PC-9 (cell line): Measurements from ENCODE around the gene GADD45G. TPM values are rescaled to one million over a fixed set of nuclear protein-coding genes. Genes with fewer than 3 reads are reported as not detected.

ENCODE experiments used
- BruUV-seq: library from RNA; stranded (reverse); fragments of 400-500 nt; replicated peaks from 2 replicates; lab custom pipeline; 2021; lab: Mats Ljungman, UMichigan
- CTCF ChIA-PET: fragments of 300-600 bp; sonication (Branson Sonifier 250); formaldehyde crosslinking; loops from one replicate; lab custom pipeline; 2022; ENCODE audit warnings: antibody characterized with exemption; lab: Charles Lee
- POLR2A ChIA-PET: fragments of 300-600 bp; sonication (Branson Sonifier 250); formaldehyde crosslinking; loops from one replicate; lab custom pipeline; 2022; ENCODE audit warnings: antibody characterized with exemption; ENCODE audit not compliant: unreplicated experiment; lab: Charles Lee
- DNase-seq, 2 experiments: peaks; one replicate each; pipeline versions ENCODE4 v3.0.0 to v3.0.0-alpha.2; 2015 to 2022; ENCODE audit warnings: mixed read lengths in 1 of 2
- H2AFZ ChIP-seq: fragments of 200-600 bp; sonication (generic); 2 replicates; pipeline ENCODE4 v1.8.1; 2017; ENCODE audit warnings: antibody characterized with exemption
- H3F3A ChIP-seq: fragments of 200-600 bp; sonication (generic); 2 replicates; pipeline ENCODE4 v1.8.1; 2017; ENCODE audit warnings: antibody characterized with exemption, mild to moderate bottlenecking, low read depth; ENCODE audit not compliant: insufficient read depth
- H3K27ac ChIP-seq: fragments of 200-600 bp; sonication (generic); 2 replicates; pipeline ENCODE4 v1.6.1; 2016; ENCODE audit warnings: mixed run types
- H3K27me3 ChIP-seq: fragments of 200-600 bp; sonication (generic); 2 replicates; pipeline ENCODE4 v1.6.1; 2016; ENCODE audit warnings: low read depth, mixed run types; ENCODE audit not compliant: insufficient read depth
- H3K36me3 ChIP-seq: fragments of 200-600 bp; sonication (generic); 2 replicates; pipeline ENCODE4 v1.6.1; 2016; ENCODE audit warnings: low read depth, mixed run types
- H3K4me1 ChIP-seq: fragments of 200-600 bp; sonication (generic); replicated peaks from 2 replicates; pipeline ENCODE4 v1.6.1; 2016; ENCODE audit warnings: mixed run types; ENCODE audit not compliant: insufficient read depth
- H3K4me2 ChIP-seq: fragments of 200-600 bp; sonication (generic); 2 replicates; pipeline ENCODE4 v1.6.1; 2017; ENCODE audit warnings: mixed run types
- H3K4me3 ChIP-seq: fragments of 200-600 bp; sonication (generic); 2 replicates; pipeline ENCODE4 v1.6.1; 2016; ENCODE audit warnings: mixed run types
- H3K79me2 ChIP-seq: fragments of 200-600 bp; sonication (generic); 2 replicates; pipeline ENCODE4 v1.6.1; 2017; ENCODE audit warnings: low read depth, mixed run types
- H3K9me2 ChIP-seq: fragments of 200-600 bp; sonication (generic); 2 replicates; pipeline ENCODE4 v1.8.1; 2017; ENCODE audit warnings: mild to moderate bottlenecking; ENCODE audit not compliant: insufficient read depth
- H3K9me3 ChIP-seq: fragments of 200-600 bp; sonication (generic); 2 replicates; pipeline ENCODE4 v1.8.1; 2016; ENCODE audit warnings: low read depth; ENCODE audit not compliant: insufficient read depth
- H4K20me1 ChIP-seq: fragments of 200-600 bp; sonication (generic); 2 replicates; pipeline ENCODE4 v1.8.1; 2017; ENCODE audit not compliant: insufficient read depth
- EZH2 ChIP-seq: fragments of 200-600 bp; sonication (generic); IDR thresholded peaks from 2 replicates; pipeline ENCODE4 v1.8.0; 2017; ENCODE audit warnings: antibody characterized with exemption, low read depth
- intact Hi-C: fragments of 100-400 bp; cut with micrococcal nuclease; formaldehyde crosslinking; loops from one replicate; pipeline ENCODE4 v1.10.0; 2022; ENCODE audit not compliant: unreplicated experiment
- total RNA-seq: library from RNA; stranded (reverse); gene quantifications from 2 replicates; pipeline ENCODE4 v1.2.3, GENCODE V29; 2021
- TF ChIP-seq, protein P1 (sequence below): fragments of 200-600 bp; sonication (generic); conservative IDR thresholded peaks from 2 replicates; pipeline ENCODE4 v1.6.1; 2017; ENCODE audit warnings: mixed run types, antibody characterized with exemption, mild to moderate bottlenecking, moderate library complexity

The GADD45G gene
- total RNA-seq, 1 experiment from 2014 or later: 2.4 TPM

DNA sequence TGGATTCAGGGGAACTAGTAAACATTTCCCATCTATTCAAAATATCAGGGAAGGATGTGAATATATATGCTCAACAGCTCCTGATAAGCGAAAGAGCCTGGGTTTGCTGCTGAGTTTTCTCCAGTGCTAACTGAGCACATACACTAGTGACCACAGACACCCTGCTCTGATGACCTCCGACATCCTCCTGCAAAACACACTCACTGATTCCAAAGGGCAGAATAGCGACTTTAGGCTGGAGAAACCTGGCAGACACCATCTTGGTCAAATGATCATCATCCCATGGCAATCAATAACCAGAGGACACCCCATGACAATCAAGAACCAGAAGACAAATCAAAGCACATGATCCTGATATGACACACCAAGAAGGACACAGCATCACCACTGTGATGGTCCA, 9.2 kb upstream of the GADD45G start:
- no peaks in the 10 kb centered on the region for H3K9me3 ChIP-seq
- ChIA-PET CTCF (no interaction called here), POLR2A (no interaction called here)
- TF ChIP-seq EZH2: no peak
- TF ChIP-seq, protein P1, sequence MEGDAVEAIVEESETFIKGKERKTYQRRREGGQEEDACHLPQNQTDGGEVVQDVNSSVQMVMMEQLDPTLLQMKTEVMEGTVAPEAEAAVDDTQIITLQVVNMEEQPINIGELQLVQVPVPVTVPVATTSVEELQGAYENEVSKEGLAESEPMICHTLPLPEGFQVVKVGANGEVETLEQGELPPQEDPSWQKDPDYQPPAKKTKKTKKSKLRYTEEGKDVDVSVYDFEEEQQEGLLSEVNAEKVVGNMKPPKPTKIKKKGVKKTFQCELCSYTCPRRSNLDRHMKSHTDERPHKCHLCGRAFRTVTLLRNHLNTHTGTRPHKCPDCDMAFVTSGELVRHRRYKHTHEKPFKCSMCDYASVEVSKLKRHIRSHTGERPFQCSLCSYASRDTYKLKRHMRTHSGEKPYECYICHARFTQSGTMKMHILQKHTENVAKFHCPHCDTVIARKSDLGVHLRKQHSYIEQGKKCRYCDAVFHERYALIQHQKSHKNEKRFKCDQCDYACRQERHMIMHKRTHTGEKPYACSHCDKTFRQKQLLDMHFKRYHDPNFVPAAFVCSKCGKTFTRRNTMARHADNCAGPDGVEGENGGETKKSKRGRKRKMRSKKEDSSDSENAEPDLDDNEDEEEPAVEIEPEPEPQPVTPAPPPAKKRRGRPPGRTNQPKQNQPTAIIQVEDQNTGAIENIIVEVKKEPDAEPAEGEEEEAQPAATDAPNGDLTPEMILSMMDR: no peak
- no peaks in the 10 kb centered on the region for H3K9me2 ChIP-seq
- no peaks in the 10 kb centered on the region for H3K4me1 ChIP-seq
- no peaks in the 10 kb centered on the region for H3K79me2 ChIP-seq
- H3K27me3 ChIP-seq: peaks cover 98% of the 10 kb centered on the region
- no peak overlapping the region for H3K4me3 ChIP-seq
- no peaks in the 10 kb centered on the region for H3K36me3 ChIP-seq
- H3F3A ChIP-seq: no peaks in the 10 kb centered on the region
- no TSS peak for BruUV-seq
- H3K4me2 ChIP-seq: no peak overlapping the region
- H4K20me1 ChIP-seq: no peaks in the 10 kb centered on the region; the same call in 1 of the 2 replicates
- H2AFZ ChIP-seq: no peak overlapping the region
- DNase-seq: no peak
- no peak overlapping the region for H3K27ac ChIP-seq
- intact Hi-C loops: loop anchor here (5.0 kb wide), 1 partner anchor 1643 kb away; no protein-coding TSS in a partner anchor

DNA sequence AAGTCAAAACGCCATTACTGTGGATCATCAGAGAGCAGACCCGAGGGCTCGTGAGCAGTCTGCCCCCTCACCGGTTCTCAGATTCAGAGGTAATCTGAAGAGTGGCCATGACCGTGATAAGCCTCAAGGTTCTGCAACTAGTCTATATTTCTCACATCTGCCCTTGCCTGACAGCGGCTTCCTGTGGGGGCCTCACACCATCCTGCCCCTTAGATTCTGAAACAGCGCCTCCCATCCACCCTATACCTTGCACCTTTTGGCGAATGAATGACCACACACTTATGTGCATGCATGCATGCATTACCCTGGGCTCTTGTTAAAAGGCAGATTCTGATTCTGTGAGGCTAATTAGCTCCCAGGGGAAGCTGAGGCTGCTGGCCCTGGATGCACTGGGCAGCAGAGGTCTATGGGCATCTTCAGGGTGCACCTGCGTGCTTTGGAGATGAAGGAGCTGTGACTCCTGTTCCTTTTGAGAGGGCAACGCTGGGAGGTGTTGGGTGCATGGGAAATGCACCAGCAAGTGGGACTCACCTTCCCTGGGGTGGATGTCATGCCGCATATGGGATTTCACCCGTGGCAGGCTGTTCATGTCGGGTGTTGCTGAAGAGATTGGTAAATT, 7.8 kb upstream of the GADD45G start:
- no peak overlapping the region for H3K4me2 ChIP-seq
- ChIA-PET CTCF (interaction anchor here (1.8 kb wide), 1 partner anchor 505 kb away, joined by 12 read pairs; no protein-coding TSS in a partner anchor), POLR2A (no interaction called here)
- peaks cover 96% of the 10 kb centered on the region for H3K27me3 ChIP-seq
- no peaks in the 10 kb centered on the region for H3F3A ChIP-seq
- no peak for DNase-seq
- H3K4me1 ChIP-seq: no peaks in the 10 kb centered on the region
- no peaks in the 10 kb centered on the region for H3K36me3 ChIP-seq
- no peaks in the 10 kb centered on the region for H3K9me2 ChIP-seq
- no peak overlapping the region for H2AFZ ChIP-seq
- intact Hi-C loops: loop anchor here (5.0 kb wide), 1 partner anchor 1645 kb away; no protein-coding TSS in a partner anchor
- H3K9me3 ChIP-seq: no peaks in the 10 kb centered on the region
- H3K4me3 ChIP-seq: no peak overlapping the region
- no peak for TF ChIP-seq EZH2
- TF ChIP-seq, protein P1: no peak
- H3K27ac ChIP-seq: no peak overlapping the region
- BruUV-seq: no TSS peak
- no peaks in the 10 kb centered on the region for H3K79me2 ChIP-seq
- no peaks in the 10 kb centered on the region; the same call in 1 of the 2 replicates for H4K20me1 ChIP-seq

DNA sequence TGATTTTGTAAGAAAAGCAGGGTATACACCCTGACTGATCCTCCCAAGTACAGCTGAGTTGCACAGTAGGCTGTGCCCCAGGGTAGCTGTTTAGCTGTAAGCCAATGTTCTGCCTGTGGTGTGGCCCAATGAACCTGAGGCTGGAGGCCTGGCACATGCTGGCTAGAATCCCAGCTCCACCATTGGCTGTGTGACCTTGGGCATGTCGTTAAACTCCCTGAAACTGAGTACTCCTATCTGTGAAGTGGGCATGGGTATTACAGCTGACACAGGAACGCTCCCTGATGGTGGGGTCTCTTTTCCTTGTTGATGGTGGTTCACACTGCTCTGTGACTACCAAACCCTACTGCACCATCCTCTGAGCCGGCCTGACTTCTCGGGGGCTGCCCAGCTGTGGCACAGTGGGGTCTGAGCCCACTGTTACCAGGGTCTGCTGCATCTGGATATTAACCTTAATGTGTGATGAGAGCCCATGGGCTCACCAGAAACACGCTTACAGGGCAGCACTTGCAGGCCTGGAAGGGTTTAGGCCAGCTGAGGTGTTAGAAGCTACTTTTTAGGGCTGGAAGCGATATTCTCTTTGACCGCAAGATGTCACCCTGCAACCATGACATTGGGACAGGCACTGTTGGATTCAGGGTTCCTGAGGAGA, 7.0 kb upstream of the GADD45G start:
- POLR2A ChIA-PET: no interaction called here
- H3K36me3 ChIP-seq: no peaks in the 10 kb centered on the region
- BruUV-seq: no TSS peak

More for the DNA sequence above, 7.0 kb upstream of the GADD45G start:
- intact Hi-C loops: loop anchor here (1.0 to 5.0 kb wide), 4 partner anchors 504 to 1646 kb away; no protein-coding TSS in a partner anchor
- H3K4me3 ChIP-seq: no peak overlapping the region
- no peaks in the 10 kb centered on the region for H3K9me3 ChIP-seq
- H3K79me2 ChIP-seq: no peaks in the 10 kb centered on the region
- peaks cover 91% of the 10 kb centered on the region for H3K27me3 ChIP-seq
- no peak overlapping the region for H2AFZ ChIP-seq
- DNase-seq: peak in 1 of 2 experiments; percentile 57
- TF ChIP-seq EZH2: no peak
- TF ChIP-seq, protein P1: peak; percentile 80
- no peaks in the 10 kb centered on the region for H3F3A ChIP-seq
- no peaks in the 10 kb centered on the region for H3K4me1 ChIP-seq
- no peaks in the 10 kb centered on the region; the same call in 1 of the 2 replicates for H4K20me1 ChIP-seq
- H3K9me2 ChIP-seq: no peaks in the 10 kb centered on the region
- H3K4me2 ChIP-seq: no peak overlapping the region
- H3K27ac ChIP-seq: no peak overlapping the region
- CTCF ChIA-PET: interaction anchor here (0.5 to 1.8 kb wide), 9 partner anchors 203 to 1272 kb away, joined by 3 to 12 read pairs (median 3); no protein-coding TSS in a partner anchor
